GM18868 (cell line): ENCODE data around the gene PCARE.
"Not testable (repeated sequence)": the region's sequence is repeated elsewhere in the genome, so short reads cannot be mapped to it uniquely, and the experiment has no call there.

ENCODE experiments used
- ATAC-seq: cut with Tn5 transposase; IDR thresholded peaks from one replicate; pipeline ENCODE4 v1.9.1; 2021; ENCODE audit warnings: mild to moderate bottlenecking, moderate library complexity; ENCODE audit not compliant: unreplicated experiment

The PCARE gene

DNA sequence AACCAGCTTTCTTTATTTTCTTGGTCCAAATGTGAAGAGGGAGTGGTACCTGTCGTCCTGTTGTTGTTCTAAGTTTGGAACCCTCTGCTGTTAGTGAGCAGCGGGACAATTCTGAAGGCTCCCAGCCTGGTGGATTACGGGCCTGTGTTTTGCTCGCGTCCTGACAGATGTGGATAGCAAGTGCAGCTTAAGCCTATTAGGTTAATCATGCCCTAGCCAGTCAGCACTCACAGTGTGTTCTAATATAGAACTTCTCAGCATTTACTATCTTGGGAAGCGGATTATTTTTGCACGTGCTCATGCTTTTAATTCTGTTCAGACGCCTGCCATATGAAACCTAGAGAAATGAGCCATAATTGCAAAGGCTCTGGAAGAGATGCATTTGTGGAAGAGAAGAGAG lies at the start of gene PCARE:
Gene PCARE, minus strand, starts transcription at position 113 of the 400 bp plus-strand sequence. CDS start 262 bp downstream, outside the sequence.
- no peak for ATAC-seq

DNA sequence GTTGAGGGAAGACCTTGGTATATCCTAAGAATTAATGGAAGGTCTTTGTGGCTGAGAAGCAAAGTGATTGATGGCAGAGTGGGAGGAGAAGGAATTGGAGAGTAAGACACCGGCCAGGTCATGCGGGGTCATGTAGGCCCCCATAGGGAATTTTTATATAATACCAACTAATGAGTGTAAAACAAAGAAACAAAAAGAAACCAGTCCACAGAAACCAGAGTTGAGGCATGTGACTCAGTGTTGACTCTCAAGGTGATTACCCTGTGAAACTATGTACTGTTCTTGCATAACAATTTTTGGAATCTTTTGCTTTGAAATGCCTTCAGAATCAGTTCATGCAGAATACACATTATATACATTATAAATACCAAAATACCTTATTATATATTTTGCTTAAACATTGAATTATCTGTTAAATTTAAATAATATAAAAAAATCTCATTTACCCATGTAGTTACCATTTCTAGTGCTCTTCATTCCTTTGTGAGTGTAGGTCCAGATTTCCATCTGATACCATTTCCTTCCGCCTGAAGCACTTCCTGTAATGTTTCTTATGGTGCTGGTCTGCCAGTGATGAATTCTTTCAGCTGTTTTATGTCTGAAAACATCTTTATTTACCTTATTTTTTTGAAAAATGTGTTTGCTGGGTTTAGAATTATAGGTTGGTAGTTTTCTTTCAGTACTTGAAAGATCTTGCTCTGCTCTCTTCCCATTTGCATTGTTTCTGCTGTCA lies 49.5 kb upstream of the PCARE start:
- no peak for ATAC-seq

DNA sequence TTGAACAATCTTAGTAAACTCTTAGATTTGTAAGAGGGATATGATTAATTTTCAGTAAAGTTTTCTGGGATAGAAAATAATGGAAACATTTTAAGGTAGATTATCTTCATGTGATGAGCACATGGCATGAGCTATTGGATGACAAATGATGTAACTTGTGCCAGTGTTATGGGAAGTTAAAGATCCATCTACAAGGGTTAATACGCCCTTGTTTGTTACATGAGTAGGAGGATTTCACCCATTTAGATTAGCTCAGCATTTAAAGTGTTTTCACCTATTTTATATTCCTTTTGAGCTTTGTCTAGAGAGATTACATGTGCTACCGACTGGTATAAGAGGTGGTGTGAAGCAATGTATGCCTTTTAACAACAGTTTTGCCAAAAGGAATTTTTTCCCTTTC lies 46.5 kb upstream of the PCARE start:
- ATAC-seq: no peak

DNA sequence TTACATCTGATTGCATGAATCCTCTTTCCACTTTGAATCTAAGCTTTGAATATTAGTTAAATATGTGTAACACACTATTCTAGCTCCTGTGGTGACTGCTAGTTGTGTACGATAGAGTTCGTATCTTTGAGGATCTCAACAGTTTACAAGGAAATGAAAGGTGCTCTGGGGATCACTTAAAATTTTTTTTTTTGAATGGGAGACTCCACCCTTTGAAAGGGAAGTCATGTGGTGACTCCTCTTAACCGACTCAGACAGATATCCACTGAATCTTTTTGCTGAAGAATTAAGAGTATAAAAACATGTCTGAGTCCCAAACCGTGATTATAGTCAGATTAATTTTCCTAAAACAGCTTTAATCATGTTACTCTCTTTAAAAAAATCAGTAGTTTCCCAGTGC lies 44.9 kb upstream of the PCARE start:
- ATAC-seq: no peak

DNA sequence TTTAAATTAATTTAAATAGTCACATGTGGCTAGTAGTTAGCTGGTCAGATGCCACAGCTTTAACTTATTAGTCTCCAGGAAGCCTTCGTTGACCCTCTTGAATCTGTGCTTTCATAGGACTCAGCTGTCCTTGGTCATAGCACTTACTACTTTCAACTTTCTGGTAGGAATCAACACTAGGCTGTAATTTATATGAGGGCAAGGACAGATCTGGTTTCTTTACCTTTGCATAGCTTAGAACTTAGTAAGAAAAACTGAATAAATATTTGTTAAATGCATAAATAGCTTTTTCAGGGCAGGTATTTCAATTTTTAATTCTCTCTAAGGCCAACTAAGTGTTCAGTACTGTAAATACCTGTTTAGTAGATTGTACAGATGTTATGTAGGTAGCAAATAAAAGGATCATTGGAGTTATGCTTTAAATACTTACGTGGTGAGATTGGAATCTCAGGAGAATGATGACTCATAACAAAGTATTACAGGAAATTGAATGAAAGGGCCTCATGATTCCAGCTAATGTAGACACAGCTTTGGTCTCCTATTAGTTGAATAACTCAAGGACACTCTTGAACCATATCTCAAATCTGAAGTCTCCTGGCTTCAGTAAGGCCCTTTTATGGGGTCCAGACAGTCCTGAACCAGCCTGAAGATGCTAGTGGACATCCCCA lies 43.4 kb upstream of the PCARE start:
- ATAC-seq: no peak

DNA sequence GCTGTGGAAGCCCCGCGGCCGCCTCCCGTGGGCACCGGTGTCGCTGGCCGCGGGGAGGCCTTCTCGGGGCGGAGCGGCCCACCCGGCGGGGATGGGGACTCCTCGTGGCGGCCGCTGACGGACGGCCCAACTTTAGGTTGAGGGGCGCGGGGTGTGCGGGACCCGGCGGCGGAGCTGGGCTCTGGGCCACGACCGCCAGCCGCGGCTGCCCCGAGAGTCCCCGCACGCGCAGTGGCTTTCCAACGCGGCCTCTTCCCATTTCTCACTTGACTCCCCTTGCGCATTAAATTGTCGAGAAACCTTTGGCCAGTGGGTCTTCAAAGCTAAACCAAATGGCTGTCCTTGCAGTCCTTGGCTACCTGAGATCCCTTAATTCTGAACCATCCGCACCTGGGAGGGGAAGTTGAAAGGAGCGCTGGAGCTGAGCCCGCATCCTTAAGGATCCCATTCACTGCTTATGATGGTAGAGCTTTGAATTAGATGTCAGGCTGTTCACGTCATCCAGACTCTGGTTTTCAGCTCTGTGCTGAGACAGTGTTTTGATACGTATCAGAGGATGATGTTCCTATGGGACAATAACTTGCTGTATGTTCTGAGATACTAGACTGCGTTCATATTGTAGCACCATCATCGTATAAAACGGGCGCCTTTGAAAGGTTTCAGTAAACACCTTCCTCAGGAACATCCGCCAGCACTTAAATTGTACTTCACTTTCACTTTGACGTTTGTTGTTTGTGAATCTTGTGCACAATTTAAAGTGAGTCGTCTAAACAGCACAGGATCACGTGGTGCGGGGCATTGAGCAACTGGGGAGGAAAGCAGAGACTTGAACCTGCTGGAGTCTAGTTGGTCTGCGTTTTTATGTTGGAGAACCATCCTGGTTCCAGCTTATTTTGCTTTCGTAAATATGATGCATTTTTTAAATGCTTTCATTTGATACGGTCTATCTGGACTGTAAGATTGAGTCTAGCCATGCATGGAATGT lies 41.8 kb upstream of the PCARE start:
- ATAC-seq: peak; percentile 46

DNA sequence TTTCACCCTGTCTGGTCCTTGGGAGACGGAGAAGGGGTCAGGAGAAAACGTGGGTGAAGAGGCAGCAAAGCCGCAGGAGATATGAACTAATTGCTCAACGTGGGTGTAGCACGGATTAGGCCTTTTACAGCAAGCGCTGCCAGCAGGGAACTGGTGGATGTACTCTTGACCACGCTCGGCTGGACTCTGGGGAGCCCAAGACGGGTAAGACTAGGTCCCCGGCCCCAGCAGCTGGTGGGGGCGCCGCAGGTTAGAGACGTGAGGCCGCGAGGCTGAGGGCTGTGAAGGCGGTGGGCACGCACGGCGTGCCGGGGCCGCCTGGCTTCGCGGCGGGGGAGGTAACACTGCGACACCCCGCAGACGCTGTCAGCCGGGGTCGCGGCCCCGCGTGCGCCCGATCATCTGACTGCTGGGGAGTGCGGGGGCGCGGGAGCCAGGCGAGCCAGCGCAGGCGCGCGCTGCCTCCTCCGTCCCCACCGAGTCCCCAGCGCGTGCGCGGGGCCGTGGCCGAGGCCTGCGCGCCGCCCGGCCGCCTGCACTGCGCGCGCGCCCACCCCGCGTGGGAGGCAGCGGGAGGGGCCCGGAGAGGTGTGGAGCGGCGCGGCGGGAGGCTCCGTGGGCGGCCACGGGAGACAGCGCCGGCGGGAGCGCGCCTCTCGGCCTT lies 40.8 kb upstream of the PCARE start, which contains the start of gene CLIP4:
Gene CLIP4, plus strand, starts transcription at position 470 of the 664 bp plus-strand sequence. CDS start 5,974 bp downstream, outside the sequence.
- peak; percentile 53 for ATAC-seq

DNA sequence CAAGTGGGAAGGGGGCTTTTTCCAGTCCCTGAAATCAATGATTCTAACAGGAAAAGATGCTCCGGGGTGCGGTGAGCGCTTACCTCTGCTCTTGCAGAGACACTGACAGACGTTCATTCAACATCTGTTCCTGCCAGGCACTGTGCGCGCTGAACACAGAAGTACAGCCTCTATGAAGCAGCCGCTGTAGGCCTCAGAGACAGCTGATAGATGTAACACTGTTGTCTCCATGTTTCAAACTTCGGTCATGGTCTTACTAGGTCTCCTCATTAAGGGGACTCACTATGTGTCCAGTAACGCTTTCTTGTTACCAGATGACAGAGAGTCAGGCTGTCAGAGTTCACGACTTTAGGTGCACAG lies 40.2 kb upstream of the PCARE start:
- ATAC-seq: no peak

DNA sequence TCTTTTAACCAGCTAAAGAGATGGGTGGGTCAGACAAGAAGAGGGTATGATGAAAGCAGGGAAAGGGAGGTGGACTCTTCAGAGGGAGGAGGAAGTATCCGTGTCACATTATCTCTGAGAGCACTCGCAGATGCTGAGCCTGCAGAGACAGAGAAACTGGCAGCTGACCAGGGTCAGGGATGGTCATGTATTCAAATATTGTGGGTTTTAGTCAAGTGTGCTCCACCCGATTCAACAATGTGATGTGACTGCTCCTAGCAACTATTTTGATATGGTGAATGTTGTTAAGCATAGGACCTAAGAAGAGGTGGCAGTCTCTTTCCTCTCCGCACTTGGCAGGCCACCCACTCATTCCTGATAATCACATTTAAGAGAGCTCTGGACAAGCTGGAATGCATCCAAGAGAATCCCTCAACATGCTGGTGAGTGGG lies 39.6 kb upstream of the PCARE start:
- ATAC-seq: no peak

DNA sequence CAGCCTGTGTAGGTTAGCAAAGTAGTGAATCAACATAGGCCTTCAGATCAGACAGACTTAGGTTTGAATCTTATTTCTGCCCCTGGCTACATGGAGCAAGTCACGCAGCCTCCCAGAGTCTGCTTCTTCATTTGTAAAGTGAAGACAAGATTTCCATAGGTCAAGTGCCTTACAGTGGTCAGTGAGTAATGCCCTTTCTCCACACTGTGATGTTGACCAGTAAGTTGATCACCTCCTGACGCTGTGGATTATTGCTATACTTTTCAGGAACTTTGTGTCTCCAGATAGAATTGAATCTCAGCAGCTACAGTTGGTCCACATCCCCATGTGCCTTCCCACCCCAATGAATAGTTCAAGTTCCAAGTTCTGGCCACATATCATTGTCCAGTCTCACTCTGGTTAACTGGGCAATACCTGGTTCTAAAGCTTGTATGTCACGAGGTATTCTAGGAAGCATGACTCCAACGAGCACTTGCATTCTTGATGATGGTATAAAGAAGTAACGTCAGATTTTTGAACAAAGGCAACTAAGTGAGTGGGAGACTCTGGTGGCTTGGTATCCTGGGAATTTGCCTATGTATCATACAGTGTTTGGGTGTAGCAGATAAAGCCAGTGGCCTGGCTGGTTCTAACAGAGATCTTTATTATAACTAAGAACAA lies 38.8 kb upstream of the PCARE start:
- ATAC-seq: no peak

DNA sequence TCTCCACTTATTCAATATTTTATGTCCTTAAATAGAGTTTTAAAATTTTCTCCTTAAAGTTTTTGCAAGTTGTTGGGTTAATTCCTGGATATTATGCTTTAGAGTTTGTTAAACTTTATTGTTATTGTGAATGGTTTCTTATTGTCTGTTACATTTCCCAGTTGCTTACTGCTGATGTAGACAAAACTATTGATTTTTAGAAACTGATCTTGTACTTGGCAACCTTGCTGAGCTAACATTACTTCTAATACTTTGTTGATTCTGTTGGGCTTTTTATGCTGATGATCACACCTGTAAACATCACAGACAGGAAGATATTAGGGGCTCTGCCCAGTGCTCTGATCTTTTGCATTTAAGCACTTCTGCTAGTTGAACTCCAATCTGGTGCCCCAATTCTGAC lies 38.1 kb upstream of the PCARE start:
- no peak for ATAC-seq

DNA sequence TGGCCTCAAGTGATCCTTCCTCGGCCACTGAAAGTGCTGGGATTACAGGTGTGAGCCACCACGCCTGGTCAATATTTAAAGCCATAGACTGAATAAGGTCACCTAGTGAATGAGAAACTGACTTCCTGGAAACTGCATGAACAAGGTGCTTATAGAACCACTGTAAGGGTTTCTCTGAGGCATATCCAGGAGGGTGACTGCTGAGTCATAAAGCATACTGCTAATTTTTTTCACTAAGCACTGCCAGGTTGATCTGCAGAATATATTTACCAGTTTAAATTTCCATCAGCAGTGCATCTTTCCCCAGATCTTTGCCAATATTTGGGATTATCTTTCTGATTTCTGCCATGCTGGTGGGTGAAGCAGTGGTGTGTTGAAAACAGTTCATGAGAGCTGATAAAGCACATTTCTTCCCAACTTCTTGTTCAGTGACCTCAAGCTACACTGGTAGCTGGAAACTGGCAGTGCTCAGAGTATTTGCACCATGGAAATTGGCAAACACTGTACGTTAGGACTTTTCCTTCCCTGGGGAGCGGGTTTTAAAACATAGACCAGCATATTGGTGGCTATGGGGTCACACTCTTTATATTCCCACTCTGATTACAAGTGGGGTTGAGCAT lies 36.7 kb upstream of the PCARE start:
- ATAC-seq: peak; percentile 52

DNA sequence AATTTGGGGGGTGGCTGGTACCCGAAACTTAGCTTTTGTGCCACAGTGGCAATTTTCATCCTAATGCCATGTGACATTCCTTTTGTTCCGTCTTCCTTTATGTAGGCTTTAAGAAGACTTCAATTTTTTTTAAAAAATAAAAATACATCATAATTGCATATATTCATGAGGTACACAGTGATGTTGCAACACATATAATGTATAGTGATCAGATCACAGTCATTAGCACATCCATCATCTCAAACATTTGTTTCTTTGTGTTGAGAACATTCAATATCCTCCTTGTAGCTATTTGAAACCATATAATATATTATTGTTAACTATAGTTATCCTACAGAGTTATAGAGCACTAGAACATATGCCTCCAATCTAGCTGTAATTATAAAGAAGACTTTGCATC lies 34.9 kb upstream of the PCARE start:
- no peak for ATAC-seq

DNA sequence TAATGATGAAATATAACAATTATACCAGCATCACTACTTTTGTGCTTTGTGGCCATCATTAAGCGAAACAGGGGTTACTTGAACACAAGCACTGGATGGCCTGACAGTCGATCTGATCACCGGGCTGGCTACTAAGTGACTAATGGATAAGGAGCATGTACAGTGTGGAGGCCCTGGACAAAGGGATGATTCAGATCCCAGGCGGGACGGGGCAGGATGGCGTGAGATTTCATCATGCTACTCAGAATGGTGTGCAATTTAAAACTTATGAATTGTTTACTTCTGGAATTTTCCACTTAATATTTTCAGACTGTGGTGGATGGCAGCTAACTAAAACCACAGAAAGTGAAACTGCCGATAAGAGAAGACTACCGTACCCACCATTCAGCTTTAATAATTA lies 33.9 kb upstream of the PCARE start:
- ATAC-seq: no peak

DNA sequence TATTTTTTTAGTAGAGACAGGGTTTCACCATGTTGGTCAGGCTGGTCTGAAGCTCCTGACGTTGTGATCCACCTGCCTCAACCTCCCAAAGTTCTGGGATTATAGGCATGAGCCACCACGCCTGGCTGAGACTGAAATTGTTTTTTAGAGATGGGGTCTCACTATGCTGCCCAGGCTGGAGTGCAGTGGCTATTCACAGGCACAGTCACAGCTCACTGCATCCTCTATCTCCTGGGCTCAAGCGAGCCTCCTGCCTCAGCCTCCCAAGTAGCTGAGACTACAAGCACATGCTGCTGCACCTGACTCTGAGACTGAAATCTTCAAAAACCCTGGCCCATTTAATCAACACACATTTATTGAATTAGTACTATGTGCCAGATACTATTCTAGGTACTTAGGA lies 33.2 kb upstream of the PCARE start:
- not testable (repeated sequence) for ATAC-seq

DNA sequence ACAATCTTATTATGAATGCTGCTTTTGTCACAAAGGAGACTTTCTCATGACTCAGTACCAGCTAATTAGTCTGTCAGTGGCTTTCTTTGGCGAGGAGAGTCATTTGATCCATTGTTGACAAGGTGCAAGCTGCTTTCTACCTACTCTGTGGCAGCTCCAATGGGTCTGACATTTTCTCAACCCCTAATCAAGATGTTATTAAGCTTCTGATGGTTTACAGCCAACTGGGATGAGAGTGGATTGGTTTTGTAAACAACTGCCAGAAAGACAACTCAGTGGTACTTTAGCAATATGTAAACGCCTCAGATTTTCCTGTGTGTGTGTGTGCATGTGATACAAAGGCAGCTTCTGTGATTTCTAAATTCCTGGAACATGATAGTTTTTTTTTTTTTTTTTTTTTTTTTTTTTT lies 32.7 kb upstream of the PCARE start:
- ATAC-seq: no peak

DNA sequence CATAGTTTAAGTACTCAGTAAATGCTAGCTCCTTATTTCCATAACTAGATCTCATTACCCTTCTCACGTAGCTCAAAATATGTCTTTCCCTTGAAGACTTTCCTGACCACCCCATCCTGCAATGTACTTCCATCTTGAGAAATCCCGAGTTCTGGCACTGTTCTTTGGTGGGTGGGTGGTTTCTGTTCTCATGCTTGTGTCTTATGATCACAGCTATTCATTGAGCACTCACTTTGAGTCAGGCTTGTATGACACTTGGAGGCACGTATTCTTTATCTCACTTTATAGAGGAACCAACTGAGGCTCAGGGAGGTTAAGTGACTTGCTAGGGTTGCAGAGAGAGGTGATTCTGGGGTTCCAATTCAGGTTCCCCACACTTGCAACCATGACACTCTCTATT lies 31.9 kb upstream of the PCARE start:
- no peak for ATAC-seq

DNA sequence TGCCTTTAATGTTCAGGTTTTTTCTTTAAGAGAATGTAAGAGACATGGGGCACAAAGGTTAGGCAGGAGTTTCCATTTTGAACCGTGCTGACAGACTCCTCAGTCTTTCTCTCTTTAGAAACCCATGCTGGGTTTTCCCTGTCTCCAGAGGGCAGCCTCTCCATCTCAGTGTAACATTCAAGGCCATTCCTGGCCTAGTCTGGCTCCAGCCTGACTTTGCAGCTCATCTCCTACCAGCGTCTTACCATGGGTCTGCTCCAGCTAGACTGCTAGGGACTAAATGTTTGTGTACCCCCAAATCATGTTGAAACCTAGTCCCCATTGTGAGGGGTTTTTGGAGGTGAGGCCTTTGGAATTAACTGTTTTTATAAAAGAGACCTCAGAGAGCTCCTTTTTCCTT lies 31.1 kb upstream of the PCARE start:
- ATAC-seq: no peak

DNA sequence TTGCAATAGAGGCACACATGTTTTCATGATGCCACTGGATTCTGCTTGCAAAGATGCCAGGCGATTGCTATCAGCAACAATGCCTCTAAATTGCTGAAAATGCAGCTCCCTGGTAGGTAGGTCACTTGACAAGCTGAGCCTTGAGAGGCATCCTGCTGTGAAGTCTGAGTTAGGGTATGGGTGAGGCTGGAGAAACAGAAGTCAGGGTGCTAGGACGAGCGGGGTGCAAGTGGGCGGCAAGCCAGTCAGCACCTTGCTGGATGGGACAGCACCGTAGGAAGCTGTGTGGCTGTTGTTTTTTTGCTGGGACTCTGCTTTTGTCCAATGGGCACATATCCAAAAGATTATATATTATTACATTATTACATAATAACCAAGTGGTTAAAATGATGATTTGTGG lies 30.4 kb upstream of the PCARE start:
- no peak for ATAC-seq

DNA sequence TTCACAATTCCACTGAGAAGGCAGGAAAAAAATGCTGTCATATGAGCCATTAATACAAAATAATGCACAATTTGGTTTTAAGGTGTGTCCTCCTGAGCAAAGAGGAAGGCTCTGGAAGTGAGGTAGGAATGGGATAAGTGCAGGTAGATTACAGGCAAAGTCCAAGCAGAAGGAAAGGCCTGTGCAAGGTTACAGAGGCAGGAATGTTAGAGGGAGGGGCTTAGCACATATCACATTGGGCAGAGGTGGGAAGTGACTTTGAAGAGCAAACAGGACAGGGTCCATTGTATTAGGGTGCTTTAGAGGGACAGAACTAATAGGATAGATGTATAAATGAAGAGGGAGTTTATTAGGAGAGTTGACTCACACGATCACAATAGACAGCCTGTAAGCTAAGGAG lies 26.2 kb upstream of the PCARE start:
- ATAC-seq: no peak
